Peyer's patch (tissue), 4 donors: ENCODE results near the gene CRKL. TPM values are rescaled to one million over a fixed set of nuclear protein-coding genes. Genes with fewer than 3 reads are reported as not detected.

Source experiments
- DNase-seq, 3 donors: peaks; one replicate each; pipeline ENCODE4 v3.0.0-alpha.2; 2017 to 2019
- H3K27ac ChIP-seq, 4 donors: fragments of 200-600 bp; sonication (generic); one replicate each; pipeline ENCODE4 v1.5.1; 2016 to 2019
- H3K27me3 ChIP-seq, 2 donors: fragments of 200-600 bp; sonication (generic); one replicate each; pipeline ENCODE4 v1.5.1; 2019
- H3K36me3 ChIP-seq, 3 donors: fragments of 200-600 bp; sonication (generic); one replicate each; pipeline ENCODE4 v1.5.1; 2016 to 2019
- H3K4me1 ChIP-seq, 4 donors: fragments of 200-600 bp; sonication (generic); one replicate each; pipeline ENCODE4 v1.5.1; 2016 to 2019
- H3K4me3 ChIP-seq, 4 donors: fragments of 200-600 bp; sonication (generic); 1 replicate in 3 of 4; 2 replicates in 1 of 4; pipeline ENCODE4 v1.5.1; 2016 to 2019; ENCODE audit warnings: mild to moderate bottlenecking in 1 of 4
- H3K9me3 ChIP-seq, 4 donors: fragments of 200-600 bp; sonication (generic); one replicate each; pipeline ENCODE4 v1.5.1; 2016 to 2019; ENCODE audit warnings: mild to moderate bottlenecking in 1 of 4
- POLR2A ChIP-seq, 2 donors: fragments of 450-650 bp; IDR thresholded peaks; one replicate each; pipeline ENCODE4 v1.5.1; 2017; ENCODE audit warnings: antibody characterized with exemption in 2 of 2, mild to moderate bottlenecking in 2 of 2, moderate library complexity in 2 of 2
- total RNA-seq, 4 donors: library from RNA; depleted of rRNA; stranded (reverse); fragments of >200 nt; gene quantifications; one replicate each; pipeline ENCODE4 v1.1.0, GENCODE V29; 2016
- TF ChIP-seq, protein P1 (sequence below), 6 experiments: fragments of 450-650 bp in 4 of 6; fragments of 200-600 bp in 2 of 6; sonication (generic) in 1 of 6; IDR thresholded peaks; one replicate each; pipeline ENCODE4 v1.5.1; 2017 to 2019; ENCODE audit warnings: antibody characterized with exemption in 6 of 6, mild to moderate bottlenecking in 3 of 6, moderate library complexity in 1 of 6

The CRKL gene
- total RNA-seq, 4 donors from 2014 or later, result 39.6 to 58.8 (median 58.2) TPM

DNA sequence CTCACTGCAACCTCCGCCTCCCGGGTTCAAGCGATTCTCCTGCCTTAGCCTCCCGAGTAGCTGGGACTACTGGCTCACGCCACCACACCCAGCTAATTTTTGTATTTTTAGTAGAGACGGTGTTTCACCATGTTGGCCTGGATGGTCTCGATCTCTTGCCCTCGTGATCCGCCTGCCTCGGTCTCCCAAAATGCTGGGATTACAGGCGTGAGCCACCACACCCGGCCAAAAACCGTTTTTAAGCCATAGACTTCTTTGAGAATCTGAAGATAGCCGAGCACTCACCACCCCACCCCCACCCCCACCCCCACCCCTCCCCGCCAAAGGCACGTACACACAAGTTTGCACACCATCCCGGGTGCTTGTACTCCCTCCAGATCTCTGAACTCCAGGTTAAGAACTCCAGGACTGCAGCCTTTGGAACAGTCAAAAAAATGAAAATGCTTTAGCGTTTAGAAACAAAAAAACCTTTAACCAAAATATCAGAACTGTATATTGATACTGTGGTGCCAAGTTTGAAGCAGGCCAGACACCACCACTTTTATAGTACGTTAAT, 1.5 kb downstream of the CRKL start:
- Histone ChIP-seq H3K4me1 (peaks cover 0 to 42% (median 0%) of the 10 kb centered on the region in 4 donors), H3K27ac (peak overlapping the region; percentile 35 to 98 (median 76))
- no peak for DNase-seq

DNA sequence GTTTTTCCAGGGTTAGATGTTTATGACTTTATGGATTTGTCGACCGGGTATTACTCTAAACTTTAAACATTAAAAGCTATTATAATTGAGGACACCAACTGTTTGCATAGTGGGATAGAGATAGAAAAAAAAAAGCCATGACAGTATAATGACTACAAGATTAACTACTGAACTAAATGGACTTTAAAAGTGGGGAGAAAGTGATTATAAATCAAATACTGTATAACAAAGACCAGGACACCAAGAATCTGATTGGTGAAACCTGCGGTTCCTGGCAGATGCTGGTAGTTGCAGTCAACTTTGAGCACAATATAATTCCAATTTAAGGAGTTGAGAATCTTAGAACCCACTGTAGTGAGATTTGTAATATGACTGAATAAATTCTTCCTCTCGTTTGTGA, 2.5 kb downstream of the CRKL start:
- Histone ChIP-seq H3K27me3 (no peaks in the 10 kb centered on the region), H3K36me3 (no peaks in the 10 kb centered on the region), H3K27ac (peak overlapping the region in 2 of 4 donors; percentile 47 to 74), H3K9me3 (no peaks in the 10 kb centered on the region), H3K4me1 (peaks cover 0 to 47% (median 0%) of the 10 kb centered on the region in 4 donors), H3K4me3 (peak overlapping the region; percentile 7 to 97 (median 64))
- DNase-seq, result no peak
- TF ChIP-seq POLR2A (IDR thresholded peaks at IDR 0.05), result no peak
- TF ChIP-seq, protein P1, sequence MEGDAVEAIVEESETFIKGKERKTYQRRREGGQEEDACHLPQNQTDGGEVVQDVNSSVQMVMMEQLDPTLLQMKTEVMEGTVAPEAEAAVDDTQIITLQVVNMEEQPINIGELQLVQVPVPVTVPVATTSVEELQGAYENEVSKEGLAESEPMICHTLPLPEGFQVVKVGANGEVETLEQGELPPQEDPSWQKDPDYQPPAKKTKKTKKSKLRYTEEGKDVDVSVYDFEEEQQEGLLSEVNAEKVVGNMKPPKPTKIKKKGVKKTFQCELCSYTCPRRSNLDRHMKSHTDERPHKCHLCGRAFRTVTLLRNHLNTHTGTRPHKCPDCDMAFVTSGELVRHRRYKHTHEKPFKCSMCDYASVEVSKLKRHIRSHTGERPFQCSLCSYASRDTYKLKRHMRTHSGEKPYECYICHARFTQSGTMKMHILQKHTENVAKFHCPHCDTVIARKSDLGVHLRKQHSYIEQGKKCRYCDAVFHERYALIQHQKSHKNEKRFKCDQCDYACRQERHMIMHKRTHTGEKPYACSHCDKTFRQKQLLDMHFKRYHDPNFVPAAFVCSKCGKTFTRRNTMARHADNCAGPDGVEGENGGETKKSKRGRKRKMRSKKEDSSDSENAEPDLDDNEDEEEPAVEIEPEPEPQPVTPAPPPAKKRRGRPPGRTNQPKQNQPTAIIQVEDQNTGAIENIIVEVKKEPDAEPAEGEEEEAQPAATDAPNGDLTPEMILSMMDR (IDR thresholded peaks at IDR 0.05), result no peak

More for the DNA sequence above, 1.5 kb downstream of the CRKL start:
- H3K27me3 ChIP-seq, result no peaks in the 10 kb centered on the region
- H3K9me3 ChIP-seq, result no peaks in the 10 kb centered on the region
- no peaks in the 10 kb centered on the region for H3K36me3 ChIP-seq
- H3K4me3 ChIP-seq, result peak overlapping the region; percentile 72 to 97 (median 94)
- TF ChIP-seq POLR2A (IDR thresholded peaks at IDR 0.05), result no peak
- TF ChIP-seq, protein P1 (IDR thresholded peaks at IDR 0.05), result no peak

DNA sequence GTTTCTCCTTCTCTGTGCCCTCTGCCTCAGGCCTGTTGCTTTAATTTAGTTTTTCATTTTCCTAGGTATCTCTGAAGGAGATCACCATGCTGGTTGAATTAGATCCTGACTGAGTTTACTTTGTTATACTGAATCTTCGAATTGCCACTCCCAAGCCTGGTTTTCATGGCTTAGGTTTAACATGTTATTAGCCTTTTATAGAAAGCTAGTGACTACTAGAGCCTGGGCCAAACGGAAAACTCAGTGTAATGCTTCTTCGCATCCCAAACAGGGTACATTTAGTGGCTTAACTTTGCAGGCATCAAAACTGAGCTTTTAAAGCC, 3.6 kb downstream of the CRKL start:
- peak overlapping the region in 3 of 4 donors; percentile 4 to 74 (median 47) for H3K27ac ChIP-seq

GRCh38 chr22:20922141-20922751, 5.0 kb downstream of the CRKL start:
- no peaks in the 10 kb centered on the region for H3K9me3 ChIP-seq
- no peak for DNase-seq
- TF ChIP-seq POLR2A (IDR thresholded peaks at IDR 0.05), result no peak
- TF ChIP-seq, protein P1 (IDR thresholded peaks at IDR 0.05), result no peak

More for the DNA sequence above, 3.6 kb downstream of the CRKL start:
- Histone ChIP-seq H3K4me1 (peaks cover 0 to 47% (median 0%) of the 10 kb centered on the region in 4 donors), H3K36me3 (no peaks in the 10 kb centered on the region), H3K4me3 (peak overlapping the region in 3 of 4 donors; percentile 35 to 97 (median 93)), H3K9me3 (no peaks in the 10 kb centered on the region), H3K27me3 (no peaks in the 10 kb centered on the region)
- TF ChIP-seq, protein P1 (IDR thresholded peaks at IDR 0.05), result no peak
- TF ChIP-seq POLR2A (IDR thresholded peaks at IDR 0.05), result no peak
- no peak for DNase-seq

GRCh38 chr22:20926243-20926642, 9.0 kb downstream of the CRKL start:
- Histone ChIP-seq H3K36me3 (no peaks in the 10 kb centered on the region), H3K4me1 (peaks cover 0 to 42% (median 2%) of the 10 kb centered on the region in 4 donors), H3K4me3 (no peak overlapping the region), H3K27me3 (no peaks in the 10 kb centered on the region), H3K27ac (no peak overlapping the region), H3K9me3 (no peaks in the 10 kb centered on the region)
- no peak for TF ChIP-seq POLR2A (IDR thresholded peaks at IDR 0.05)
- no peak for DNase-seq

More at GRCh38 chr22:20922141-20922751, 5.0 kb downstream of the CRKL start:
- Histone ChIP-seq H3K27me3 (no peaks in the 10 kb centered on the region), H3K36me3 (no peaks in the 10 kb centered on the region), H3K4me1 (peaks cover 0 to 46% (median 2%) of the 10 kb centered on the region in 4 donors), H3K4me3 (no peak overlapping the region), H3K27ac (no peak overlapping the region)

- no peaks in the 10 kb centered on the region for H3K27me3 ChIP-seq
- DNase-seq, result peak in 1 of 3 donors; percentile 14
- no peaks in the 10 kb centered on the region for H3K36me3 ChIP-seq
- no peaks in the 10 kb centered on the region for H3K9me3 ChIP-seq
- H3K4me3 ChIP-seq, result no peak overlapping the region
- no peak overlapping the region for H3K27ac ChIP-seq
- TF ChIP-seq, protein P1 (IDR thresholded peaks at IDR 0.05), result no peak
- no peak for TF ChIP-seq POLR2A (IDR thresholded peaks at IDR 0.05)
- peaks cover 0 to 35% (median 2%) of the 10 kb centered on the region in 4 donors for H3K4me1 ChIP-seq
Measured at GRCh38 chr22:20927940-20928572, 10.8 kb downstream of the CRKL start.
